HG03095 (cell line): ENCODE results near the gene APOC4.
"Not testable (repeated sequence)": the region's sequence is repeated elsewhere in the genome, so short reads cannot be mapped to it uniquely, and the experiment has no call there.

ENCODE experiments used
- ATAC-seq: cut with Tn5 transposase; IDR thresholded peaks from one replicate; pipeline ENCODE4 v1.9.1; 2021; ENCODE audit warnings: moderate library complexity; ENCODE audit not compliant: unreplicated experiment

APOC4 gene

GRCh38 chr19:44957526-44957925 is 15.5 kb downstream of the APOC4 start:
- ATAC-seq = no peak

- no peak for ATAC-seq
Observed at GRCh38 chr19:44958090-44958489, 16.1 kb downstream of the APOC4 start.

GRCh38 chr19:44959691-44960090 is 17.7 kb downstream of the APOC4 start:
- ATAC-seq = no peak

DNA sequence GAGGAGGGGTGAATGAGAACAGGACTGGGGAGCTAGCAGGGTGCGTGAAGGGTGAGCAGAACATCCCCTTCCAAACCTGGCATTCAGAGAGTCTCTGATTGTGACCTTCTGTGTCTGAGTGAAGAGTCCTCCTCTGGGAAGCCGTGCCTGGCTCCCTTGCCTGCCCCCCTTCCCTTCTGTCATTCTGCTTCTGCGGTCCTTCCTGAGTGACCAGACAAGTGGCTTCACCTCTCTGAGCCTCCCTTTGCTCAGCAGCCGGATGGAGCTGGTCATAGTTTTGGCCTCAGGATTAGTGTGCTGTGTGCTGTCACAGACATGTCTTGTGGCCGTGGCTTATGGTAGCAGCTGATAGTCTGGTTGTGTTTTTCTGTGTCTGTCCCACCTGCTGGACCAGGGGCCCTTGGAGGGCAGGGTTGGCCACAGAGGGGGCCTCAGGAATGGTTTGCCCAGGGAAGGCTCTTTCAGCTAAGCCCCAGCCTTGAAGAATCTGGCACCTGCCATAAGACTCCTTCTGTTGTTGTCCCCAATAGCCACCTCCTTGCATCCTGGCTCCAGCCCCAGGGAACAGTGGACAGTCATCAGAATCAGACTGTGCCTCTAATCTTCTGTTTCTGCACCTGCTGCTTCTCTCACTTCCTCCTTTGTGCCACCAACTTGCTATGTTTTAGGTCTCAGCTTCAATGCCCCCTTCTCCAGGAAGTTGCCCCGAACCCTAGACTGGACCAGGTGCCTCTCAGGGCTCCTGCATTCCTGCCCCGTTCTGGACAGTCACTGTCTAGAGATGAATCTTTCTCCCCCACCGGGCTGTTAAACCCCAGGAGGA is 19.1 kb downstream of the APOC4 start:
- ATAC-seq = no peak

DNA sequence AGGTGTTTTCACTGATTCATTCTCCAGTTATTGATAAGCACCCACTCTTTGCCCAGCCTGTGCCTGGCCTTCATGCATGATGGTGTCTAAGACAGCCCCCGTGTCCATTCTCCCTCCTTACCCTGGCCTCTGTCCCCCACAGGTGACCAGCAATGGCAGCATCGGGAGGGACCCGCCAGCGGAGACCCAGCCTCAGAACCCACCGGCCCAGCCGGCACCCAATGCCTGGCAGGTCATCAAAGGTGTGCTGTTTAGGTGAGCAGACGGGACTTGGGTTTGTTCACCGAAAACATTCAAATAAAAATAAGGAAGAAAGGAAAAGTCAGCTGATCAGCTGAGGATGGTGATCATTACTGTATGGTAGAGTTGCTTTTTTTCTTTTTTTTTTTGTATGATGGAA is 19.8 kb downstream of the APOC4 start:
- no peak for ATAC-seq

DNA sequence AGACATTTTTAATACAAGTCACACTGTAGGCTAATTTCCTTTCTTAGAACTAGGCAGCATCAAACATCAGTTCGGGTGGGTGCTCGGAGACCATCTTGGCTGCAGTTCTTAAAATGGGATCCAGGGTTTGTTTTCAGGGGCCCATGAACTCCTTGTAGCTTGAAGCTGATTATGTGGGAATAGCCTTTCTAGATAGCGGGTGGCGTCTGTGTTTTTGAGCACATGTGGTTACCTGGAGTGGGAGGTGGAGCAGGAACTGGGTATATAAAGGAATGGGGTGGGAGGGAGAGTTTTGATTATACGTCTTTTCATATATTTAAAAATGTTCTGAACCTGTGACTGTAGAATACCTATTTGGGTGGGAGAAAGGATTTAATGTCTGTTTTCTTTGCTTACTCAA is 26.1 kb downstream of the APOC4 start:
- ATAC-seq = no peak

DNA sequence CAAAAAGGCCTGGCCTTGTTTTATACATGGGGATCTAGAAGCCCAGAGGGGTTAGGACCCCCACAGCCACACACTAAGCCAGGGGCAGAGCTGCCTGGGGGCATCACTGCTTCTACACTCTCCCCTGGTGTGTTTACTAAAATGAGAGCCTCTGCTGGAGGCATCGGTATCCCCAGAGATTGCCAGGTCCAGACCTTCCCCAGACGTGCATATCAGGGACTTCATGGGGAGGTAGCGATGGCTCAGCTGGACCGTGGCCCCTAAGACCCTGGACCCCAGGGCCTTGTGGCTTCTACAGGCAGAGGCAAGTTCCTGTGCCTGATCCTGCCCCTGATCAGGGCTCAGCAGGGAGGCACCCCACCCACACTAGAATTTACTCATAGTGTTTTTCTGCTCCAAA is 26.6 kb downstream of the APOC4 start:
- no peak for ATAC-seq

DNA sequence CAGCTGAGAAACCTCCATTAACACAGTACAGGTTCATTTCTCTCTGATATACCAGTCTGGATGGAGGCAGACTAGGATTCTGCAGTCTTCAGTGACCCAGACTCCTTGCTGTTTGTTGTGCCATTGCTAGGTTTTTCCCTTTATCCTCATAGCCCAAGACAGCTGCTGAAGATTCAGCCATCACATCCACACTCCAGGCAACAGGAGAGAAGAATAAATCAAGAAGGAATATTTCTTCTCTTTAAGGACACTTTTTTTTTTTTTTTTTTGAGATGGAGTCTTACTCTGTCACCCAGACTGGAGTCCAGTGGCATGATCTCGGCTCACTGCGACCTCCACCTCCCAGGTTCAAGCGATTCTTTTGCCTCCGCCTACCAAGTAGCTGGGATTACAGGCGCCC is 27.4 kb downstream of the APOC4 start:
- no peak for ATAC-seq

- ATAC-seq = not testable (repeated sequence)
Observed at GRCh38 chr19:44971451-44971850, 29.4 kb downstream of the APOC4 start.

DNA sequence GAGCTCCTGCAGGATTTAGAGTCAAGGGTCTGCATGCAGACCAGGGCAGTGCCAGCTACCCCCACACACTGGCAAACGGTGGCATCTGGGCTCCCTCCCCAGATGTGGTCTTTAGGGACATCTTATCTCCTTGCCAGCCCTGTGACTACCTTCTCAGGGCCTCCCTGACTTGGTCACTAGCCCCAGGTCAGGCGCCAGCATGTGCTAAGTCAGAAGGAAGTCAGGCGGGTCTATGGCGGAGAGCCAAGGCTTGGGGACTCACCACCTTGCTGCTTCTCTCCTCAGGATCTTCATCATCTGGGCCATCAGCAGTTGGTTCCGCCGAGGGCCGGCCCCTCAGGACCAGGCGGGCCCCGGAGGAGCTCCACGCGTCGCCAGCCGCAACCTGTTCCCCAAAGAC is 30.8 kb downstream of the APOC4 start:
- ATAC-seq = no peak

DNA sequence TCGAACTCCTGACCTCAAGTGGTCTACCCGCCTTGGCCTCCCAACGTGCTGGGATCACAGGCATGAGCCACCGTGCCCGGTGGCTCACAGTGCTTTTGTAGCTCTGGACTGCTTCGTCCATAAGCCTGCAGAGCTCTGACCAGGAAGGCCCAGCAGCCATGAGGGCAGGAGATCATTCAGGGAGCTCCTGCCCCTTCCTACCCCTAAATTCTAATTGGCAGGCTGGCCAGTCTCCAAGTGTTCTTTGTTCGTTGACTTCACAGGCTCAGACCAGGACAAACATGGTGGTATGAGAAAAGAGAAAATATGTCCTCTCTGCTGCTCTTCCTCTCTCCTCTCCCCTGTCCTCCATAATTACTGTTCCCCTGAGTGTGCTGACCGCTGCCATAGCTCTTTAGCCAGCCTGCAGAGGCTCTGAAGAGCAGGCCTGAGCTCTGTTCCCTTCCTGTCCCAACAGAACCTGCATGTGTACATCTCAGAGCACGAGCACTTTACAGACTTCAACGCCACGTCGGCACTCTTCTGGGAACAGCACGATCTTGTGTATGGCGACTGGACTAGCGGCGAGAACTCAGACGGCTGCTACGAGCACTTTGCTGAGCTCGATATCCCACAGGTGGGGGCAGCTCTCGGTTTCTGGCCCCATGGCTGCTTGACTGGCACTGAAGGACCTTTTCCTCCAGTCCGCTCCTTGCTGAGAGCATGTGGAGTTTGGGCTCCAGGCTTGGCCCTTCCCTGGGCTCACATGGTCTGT is 32.1 kb downstream of the APOC4 start:
- ATAC-seq = no peak

- ATAC-seq = no peak
Observed at GRCh38 chr19:44974857-44975256, 32.8 kb downstream of the APOC4 start.

DNA sequence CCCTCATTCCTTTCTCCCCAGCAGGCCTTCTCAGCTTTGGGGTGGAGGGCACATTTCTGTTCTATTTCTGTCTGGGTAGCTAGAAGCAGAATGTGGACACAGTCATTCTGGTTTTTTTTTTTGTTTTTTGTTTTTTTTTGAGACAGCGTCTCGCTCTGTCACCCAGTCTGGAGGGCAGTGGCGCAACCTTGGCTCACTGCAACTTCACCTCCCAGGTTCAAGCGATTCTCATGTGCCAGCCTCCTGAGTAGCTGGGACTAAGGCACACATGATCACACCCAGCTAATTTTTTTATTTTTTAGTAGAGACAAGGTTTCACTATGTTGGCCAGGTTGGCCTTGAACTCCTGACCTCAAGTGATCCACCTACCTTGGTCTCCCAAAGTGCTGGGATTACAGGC is 33.4 kb downstream of the APOC4 start:
- ATAC-seq = no peak

DNA sequence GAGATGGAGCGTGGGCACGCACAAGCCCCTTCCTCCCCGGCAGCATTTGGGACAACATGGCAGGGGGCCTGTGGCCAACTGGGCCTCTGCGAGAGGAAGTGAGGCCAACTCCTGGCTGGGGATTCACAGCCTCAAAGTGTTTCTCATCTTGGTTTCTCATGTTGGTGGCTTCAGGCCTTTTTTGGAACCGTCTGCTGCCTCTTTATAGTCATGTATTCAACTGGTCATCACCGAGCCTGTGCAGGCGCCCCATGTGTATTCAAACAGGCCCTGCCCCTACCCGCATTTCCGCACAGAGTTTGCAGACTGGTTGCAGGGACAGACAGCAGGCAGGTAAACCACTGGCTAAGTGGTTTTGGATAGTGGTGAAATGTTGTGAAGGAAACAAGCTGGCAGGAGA is 42.0 kb downstream of the APOC4 start:
- ATAC-seq = no peak

- ATAC-seq = no peak
Observed at GRCh38 chr19:44985445-44985844, 43.4 kb downstream of the APOC4 start.

- no peak for ATAC-seq
Observed at GRCh38 chr19:44986389-44986788, 44.4 kb downstream of the APOC4 start.

GRCh38 chr19:44987148-44987675 is 45.2 kb downstream of the APOC4 start:
- no peak for ATAC-seq

GRCh38 chr19:44988273-44988672 is 46.2 kb downstream of the APOC4 start:
- no peak for ATAC-seq

- ATAC-seq = no peak
Observed at GRCh38 chr19:44988896-44989556, 47.0 kb downstream of the APOC4 start.

DNA sequence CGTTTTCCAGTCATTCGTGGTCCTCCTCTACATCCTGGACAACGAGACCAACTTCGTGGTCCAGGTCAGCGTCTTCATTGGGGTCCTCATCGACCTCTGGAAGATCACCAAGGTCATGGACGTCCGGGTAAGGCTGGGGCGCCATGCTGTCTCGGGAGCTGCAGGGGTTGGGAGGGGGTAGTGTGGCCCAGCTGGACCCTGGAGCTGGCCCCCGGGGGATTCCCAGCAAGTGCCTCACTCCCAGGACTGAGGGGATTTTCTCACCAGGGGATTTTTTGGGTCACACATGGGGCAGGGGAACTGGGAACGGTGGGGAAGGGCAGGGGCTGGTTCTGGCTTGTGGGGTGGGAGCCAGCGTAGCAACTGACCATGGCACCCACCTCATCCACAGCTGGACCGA is 48.4 kb downstream of the APOC4 start:
- ATAC-seq = no peak

GRCh38 chr19:44990966-44991365 is 48.9 kb downstream of the APOC4 start:
- no peak for ATAC-seq
